ENCODE results near the gene HTRA1.

DNA sequence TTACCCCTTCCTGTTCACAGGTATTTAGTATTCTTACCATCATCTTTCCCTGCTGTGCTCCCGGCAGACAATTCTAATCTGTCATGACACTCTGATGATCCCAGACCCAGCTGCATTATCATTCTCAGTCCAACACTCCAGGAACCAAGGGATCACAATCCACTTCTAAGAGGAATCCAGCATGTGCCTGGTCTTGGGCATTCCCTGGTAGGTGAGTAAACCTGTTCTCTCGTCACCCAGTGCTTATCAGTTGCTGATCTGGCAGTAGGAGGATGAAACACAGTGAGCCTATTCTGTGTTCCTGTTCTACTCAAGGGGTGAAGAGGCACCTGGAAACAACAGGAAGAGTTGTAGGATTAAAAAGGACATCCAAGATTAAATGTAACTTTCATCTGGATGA lies 97.9 kb downstream of the HTRA1 start:
- TF ChIP-seq, protein P1, sequence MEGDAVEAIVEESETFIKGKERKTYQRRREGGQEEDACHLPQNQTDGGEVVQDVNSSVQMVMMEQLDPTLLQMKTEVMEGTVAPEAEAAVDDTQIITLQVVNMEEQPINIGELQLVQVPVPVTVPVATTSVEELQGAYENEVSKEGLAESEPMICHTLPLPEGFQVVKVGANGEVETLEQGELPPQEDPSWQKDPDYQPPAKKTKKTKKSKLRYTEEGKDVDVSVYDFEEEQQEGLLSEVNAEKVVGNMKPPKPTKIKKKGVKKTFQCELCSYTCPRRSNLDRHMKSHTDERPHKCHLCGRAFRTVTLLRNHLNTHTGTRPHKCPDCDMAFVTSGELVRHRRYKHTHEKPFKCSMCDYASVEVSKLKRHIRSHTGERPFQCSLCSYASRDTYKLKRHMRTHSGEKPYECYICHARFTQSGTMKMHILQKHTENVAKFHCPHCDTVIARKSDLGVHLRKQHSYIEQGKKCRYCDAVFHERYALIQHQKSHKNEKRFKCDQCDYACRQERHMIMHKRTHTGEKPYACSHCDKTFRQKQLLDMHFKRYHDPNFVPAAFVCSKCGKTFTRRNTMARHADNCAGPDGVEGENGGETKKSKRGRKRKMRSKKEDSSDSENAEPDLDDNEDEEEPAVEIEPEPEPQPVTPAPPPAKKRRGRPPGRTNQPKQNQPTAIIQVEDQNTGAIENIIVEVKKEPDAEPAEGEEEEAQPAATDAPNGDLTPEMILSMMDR (IDR thresholded peaks at IDR 0.05), result no peak
- no peak for TF ChIP-seq POLR2A (IDR thresholded peaks at IDR 0.05)
- no peak for TF ChIP-seq POLR2AphosphoS5 (IDR thresholded peaks at IDR 0.05)
- TF ChIP-seq EP300 (IDR thresholded peaks at IDR 0.05), result no peak

Data from stomach (tissue), 4 donors.